CD4-positive, alpha-beta T cell treated with Interleukin-15 for 1 hour (primary cell): ENCODE results near the gene CORO6.

Experiments used
- DNase-seq: peaks from one replicate; pipeline ENCODE4 v3.0.0-alpha.2; 2020

CORO6 gene

DNA sequence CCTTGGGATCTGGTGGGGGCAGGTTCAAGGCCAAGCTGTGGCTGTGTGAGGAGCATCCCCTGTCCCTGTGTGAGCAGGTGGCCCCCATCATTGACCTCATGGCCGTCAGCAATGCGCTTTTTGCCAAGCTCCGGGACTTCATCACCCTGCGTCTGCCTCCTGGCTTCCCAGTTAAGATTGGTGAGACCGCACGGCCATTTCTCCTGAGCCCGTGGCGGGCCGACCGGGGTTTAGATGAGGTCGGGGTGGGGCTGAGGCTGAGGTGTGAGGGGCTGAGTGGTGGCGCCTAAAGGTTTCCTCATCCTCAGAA is 10.7 kb downstream of the CORO6 start:
- DNase-seq: no peak

DNA sequence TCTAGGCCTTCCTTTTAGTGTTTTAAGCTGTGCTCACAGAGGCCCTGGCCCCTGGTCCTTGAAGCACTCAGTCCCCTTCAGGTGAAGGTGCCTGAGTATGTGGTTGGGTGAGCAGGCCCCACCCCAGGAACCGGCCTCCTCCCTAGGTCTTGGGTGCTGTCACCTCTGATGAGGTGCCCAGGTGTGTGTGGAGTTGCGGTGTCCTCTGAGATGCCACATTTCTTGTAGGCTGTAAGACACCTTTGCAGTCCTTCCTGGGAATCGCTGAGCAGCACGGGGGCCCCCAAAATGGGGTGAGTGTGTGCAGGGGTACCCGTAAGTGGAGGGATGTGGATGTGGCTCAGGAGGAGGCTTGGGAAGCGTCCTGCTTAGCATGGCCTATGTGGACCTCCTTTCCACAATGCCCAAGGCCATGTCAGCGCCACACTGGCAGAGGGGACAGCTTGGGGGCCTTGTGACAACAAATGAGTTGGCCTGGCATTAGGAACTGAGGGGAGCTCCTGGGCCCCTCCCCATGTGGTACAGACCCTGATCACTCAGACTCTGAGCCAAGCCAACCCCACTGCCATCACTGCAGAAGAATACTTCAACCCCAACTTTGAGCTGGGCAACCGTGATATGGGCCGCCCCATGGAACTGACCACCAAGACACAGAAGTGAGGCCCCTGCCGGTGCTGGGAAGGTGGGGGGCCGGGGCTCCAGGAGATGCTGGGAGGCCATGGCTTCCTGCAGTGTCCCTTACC is 11.2 kb downstream of the CORO6 start:
- no peak for DNase-seq

DNA sequence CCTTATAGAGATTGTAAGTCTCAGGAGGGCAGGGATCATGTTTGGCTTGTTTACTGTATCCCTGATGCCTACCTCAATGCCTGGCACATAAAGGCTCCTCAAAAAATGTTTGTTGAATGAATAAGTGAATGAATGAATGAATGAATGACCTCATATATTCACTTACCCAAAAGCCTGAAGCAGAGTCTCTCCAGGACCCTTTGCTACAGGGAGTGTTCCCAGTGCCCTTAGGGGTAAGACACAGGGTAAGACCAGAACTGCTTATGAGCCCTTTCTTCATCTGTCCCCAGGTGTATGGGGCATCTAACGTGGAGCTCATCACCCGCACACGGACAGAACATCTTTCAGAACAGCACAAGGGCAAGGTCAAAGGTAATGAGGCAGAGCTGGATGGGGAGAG is 12.3 kb downstream of the CORO6 start:
- no peak for DNase-seq

DNA sequence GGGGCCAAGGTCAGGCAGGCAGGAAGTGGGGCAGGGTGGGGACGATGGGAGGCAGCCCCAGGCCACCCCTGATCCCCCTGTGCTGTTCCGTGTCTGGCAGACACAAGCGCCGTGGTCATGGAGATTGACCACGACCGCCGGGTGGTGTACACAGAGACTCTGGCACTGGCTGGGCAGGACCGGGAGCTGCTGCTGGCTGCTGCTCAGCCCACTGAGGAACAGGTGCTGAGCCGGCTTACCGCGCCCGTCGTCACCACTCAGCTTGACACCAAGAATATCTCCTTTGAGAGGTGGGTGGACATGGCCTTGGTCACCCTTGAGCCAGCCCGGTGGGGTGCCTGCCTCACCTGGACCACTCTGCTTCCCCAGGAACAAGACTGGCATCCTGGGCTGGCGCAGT is 13.7 kb downstream of the CORO6 start:
- no peak for DNase-seq

DNA sequence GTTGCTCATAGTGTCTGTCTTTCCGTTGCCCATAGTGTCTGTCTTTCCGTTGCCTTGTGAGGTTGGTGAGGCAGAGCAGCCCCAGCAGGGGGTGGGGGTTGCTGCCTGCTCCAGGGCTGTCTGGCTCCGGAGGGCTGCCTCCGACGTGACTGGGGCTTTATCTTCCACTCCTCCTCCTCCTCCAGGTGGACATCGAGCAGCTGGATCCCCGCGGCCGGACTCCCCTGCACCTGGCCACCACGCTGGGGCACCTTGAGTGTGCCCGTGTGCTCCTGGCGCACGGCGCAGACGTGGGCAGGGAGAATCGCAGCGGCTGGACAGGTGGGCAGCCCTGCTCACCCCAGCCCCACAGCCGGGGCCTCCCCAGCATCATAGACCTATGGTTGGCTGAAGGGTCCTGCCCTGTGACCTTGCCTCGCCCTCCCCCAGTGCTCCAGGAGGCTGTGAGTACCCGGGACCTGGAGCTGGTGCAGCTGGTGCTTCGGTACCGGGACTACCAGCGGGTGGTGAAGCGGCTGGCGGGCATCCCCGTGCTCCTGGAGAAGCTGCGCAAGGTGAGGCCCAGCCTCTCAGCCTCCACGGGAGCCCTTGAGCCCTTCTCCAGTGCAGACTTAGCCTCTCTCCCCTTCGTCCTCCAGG is 15.0 kb downstream of the CORO6 start:
- DNase-seq: no peak

DNA sequence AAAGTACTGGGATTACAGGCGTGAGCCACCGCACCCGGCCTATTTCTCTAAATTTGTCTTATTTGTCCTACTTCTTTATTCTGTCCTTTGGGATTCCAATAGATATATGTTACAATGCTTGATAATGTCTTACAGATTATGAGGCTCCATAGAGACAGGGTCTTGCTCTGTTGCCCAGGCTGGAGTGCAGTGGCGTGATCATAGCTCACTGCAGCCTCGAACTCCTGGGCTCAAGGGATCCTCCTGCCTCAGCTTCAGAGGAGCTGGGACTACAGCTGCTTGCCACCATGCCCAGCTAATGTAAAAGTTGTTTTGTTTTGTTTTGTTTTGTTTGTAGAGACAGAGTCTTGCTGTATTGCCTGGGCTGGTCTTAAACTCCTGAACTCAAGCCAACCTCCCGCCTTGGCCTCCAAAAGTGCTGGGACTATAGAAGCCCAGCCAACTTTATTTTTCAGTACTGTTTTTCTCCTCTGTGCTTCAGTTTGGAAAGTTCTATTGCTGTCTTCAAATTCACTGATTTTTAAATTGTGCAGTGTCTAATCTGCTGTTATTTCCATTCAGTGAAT is 19.5 kb downstream of the CORO6 start:
- DNase-seq: no peak

DNA sequence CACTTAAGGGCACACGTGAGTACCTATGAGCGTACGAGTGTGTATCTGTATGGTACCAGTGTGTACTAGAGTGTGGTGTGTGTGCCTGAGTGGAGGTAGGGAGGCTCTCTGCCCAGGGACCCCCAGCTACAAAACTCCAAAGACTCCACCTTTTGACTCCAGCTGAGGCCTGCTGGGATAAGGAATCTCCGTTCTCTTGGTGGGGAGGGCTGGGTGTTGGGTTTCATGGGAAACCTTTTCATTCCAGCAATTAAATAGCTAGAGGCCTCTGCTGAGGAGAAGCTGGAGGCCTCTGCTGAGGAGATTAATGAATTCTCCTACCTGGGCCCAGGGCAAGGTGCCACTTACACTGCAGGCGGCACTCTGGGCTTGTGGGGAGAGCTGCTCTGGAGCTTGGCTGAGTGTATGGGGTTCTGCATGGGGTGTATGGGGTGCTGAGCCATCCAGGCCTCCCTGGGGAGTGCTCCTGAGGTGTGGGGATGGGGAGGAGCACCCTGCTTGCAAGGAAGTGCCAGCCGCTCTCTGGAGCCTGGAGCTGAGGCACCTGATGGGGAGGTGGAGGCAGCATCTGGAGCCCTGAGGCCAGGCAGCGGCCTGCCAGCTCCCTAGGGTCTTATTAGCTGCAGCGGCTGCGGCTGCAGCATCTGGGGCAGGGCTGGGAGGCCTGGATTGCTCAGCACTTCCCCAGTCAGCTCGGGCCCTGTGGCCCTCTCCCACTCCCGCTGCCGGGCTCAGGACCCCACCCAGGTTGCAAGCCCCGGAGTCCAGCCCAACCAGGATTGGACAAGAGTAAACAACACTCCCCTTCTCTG is 25.1 kb downstream of the CORO6 start:
- no peak for DNase-seq

DNA sequence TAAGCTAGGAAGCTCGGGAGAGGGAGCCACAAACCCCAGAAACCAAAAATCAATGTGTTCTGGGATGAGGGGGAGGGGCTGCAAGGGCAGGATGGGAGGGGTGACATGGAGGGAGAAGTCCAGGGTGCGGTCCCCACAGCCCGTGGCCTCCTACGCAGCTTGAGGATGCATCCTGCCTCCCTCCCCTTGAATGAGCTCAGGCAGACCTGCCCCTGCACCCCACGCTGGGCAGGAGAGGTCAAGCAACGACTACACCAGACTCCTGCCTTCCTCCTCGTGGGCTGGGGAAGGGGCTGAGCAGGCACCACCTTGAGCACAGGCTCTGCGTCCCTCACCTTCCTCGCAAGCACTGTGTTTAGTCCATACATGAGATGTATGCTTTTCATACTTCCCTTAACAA is 25.9 kb downstream of the CORO6 start:
- no peak for DNase-seq

DNA sequence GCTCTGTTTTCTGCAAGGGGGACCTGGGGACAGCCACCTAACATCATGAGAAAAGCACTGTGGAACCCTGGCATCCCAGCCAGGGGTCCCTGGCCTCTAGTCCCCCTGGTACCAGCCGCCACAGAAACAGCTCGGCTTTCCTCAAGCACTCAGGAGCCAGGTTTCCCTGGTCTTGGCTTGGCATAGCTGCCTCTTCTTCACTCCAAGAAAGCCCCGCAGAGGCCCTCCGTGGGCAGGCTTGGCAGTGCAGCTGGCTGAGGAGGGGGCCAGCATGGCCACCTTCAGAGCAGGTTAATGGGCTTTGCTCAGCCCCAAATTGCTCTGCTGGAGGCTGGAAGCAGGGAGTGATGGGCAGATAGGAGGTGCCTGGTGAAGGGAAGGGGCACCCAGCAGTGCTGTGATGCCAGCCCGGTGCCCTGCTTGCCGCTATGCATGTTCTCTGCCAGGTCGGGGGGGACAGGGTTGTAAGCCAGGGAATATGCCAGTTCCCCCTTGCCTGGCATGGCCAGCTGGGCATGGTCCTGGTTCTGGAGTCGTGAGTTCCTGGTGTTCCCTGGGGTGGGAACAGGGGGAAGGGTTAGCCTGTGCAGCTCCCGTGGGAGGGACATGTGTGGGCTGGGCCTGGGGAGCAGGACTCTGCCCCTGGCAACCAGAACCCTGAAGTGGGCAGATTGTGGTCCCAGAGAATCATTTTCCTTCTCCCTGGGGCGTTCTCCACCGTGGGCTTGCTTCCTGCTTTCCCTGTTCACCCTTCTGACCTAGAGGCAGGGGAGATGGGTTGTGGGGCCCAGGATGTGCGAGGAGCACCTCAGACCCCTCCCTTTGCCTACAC is 26.6 kb downstream of the CORO6 start:
- DNase-seq: no peak

DNA sequence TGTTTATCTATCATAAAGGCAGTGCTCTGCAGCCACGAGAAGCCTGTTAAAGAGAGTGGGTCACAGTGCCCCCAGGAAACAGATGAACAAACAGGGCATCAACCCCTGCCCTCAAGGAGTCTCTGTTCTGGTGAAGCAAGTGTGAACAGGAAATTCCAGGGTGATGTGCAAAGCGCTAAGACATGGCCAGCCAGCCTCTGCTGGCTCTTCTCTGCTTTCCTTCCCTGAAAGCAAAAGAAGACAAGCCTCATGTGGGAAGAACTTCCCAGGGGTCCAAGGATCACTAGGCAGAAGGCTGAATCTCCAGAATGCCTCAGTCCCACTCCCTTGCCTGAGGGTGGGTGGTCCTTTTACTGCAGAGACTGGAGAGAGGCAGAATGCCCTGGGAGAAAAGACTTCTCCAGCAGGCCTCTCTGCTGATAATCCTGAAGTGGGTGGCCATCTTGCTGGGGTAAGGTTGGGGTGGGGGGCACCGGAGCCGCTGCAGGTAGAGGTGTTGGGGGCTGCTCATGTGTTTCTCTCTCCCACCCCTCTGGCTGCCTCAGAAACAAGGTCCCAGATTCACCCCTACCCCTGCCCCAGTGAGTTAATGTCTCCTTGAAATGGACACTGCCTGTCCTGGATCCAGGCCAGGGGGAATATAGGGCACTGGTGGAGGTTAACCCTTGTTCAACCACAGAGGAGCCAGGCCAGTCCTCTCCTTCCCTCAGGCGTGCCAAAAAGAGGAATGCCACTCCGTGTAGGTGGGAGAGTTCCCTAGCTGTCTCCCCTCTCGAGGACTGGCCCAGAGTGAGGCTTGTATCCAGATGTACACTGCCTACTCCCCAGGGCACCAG is 27.4 kb downstream of the CORO6 start:
- DNase-seq: no peak

DNA sequence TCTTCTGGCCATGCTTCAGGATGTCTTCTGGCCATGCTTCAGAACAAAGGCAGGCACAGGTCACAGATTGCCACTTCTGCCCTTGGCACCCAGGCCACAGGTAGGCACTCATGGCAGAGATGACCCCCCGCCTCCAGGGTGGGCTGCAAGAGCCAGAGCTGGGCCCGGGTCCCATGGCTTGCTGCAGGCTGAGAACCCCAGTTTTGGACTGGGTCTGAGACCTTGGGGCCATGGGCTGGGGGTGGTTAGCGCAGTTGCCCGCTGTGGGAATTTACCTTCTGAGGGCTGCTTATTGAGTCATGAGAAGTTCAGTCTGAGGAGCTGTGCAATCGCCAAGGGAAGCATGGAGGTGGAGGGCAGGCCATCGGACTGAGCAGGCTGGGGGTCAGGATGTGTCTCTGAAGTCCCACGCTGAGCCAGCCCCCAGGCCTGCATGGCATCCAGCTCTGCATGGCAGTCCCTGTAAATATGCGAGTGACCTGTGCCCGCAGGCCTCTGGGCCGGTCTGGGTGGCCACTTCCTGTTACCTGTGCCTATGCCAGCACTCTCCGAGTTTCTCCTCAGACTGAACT is 28.1 kb downstream of the CORO6 start:
- no peak for DNase-seq

DNA sequence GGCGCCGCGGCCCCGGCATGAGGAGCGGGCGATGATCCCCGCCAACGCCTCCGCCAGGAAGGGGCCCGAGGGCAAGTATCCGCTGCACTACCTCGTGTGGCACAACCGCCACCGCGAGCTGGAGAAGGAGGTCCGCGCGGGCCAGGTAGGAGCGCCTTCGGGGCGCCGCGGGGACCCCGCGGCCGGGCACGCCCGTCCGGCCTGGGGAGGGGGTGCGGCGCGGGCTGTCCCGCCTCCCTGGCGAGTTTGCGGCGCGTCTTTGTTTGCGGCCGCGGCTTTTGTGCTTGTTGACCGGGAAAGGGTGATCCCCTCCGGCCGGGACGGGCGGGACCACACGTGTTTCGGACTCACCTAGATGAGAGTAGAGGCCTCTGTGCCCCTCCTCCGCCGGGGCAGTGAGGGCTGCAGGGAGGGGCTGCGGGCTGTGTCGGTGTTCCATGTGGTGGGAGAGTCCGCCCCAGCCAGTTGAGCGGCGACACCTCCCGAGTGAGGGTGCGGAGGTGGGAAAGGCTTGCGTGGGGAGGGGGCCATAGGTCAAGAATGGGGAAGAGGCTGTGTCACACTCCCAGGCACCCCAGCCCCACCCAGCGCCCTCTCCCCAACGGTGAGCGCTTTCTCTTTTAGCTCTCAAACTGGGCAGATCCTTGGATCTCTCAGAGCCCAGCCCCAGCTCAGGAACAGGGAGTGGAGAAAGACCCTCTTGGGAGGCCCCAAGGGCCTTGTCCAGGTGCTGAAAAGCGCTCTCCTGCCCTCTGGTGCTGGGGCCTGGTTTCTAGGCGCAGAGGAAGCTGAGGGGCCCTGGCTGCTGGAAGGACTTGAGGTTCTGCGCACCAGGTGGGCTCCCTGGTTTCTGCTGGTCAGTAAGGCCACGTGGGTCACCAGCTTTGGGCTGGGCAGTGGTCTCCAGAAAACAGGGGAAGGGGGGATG is 28.9 kb downstream of the CORO6 start:
- DNase-seq: no peak

DNA sequence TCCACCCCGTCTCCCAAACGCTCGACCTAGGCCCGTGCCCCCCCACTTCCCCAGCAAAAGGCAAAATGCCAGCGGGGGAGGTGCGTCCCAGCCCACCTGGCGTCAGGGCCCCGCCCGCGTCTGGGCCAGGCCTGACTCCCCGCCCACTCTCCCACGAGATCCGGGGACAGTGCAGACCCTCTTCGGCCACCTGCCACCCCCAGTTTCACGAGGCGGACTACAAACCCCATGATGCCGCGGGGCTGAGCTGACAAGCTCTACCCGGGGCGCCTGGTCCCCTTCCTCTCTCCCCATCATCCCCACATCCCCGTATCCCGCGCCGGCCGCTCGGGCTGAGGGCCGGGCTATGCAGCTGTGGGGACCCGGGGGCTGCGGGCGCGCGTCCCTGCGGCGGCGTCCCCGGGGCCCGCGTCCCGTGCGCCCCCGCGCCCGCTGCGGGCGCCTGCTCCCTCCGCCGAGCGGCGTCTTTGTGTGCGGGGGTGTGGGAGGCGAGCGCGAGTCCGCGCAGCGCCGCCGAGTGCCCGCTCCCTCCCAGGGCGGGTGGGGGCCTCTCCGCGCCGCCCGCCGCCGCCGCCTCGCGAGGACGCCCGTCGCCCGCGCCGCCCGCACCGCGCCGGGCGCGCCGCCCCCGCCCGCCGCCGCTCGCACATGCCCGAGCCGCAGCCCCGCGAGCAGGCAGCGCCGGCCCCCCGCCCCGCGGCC is 29.7 kb downstream of the CORO6 start, which contains the start of gene ANKRD13B:
Gene ANKRD13B (plus strand): TSS at position 283 of the 702 bp plus-strand sequence. CDS start 490 bp downstream, outside the sequence.
- DNase-seq: no peak

DNA sequence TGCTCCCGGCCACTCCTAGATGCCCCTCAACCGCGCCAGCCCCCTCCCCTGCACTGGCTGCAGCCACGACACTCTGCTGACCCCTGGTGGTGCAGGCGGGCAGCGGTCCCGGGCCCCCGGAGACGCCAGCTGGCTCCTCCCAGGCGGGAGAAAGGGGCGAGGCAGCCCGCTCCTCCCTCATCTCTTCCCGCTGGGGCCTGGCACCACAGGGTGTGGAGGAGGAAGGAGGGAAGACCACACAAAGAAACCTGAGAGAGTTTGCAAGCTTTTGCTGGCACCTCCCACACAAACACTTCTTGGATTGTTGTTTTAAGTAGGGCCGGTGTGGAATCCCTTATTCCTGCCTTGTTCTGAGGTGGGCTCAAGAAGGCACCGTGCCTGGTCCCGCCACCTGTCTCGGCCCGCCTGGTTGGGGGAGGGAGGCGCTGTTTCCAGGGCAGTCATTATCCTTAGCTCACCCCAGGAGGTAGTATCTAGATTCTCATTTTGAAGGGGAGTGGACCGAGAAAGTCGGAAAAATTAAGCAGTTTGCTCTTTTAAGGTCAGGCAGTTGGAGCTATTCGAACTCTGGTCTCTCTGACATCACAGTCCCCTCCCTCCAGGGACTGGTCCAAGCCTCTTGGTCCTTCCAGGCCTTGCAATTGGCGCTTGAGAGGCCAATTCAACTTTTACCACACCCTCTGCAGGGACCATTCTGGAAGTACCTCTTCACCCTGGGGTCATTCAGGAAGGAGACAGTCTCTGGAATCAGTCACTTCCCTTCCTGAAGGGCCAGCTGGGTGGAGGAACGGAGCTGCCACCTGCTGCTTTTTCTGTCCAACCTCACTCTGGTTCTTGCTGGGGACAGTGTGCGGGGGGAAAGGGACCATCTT is 30.7 kb downstream of the CORO6 start:
- peak; percentile 72 for DNase-seq

DNA sequence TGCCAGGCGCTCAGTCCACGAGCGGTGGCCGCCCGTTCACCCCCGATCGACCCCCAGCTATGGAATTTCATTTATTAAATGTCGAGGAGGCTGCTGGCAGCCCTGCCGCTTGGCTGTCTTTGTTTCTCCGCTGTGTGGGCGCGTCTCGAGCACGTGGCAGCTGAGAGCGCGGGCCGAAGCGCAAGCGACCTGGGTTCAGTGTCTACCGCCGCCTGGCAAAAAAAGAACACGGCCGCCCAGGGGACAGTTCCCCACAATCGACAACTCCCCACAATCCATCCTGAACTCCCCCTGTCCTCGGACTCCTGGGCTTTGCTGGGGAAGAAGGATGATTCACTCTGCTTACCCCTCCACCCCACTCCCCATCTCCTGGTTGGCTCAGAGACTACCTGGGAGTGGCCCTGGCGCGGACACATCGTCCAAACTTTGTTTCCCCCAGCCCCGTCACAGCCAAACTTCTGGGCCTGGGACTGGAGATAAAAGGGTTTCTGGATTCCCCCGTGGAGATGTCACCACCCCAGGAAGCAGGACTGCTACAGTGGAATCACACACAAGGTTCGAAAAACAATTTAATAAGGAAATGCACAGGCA is 31.5 kb downstream of the CORO6 start:
- no peak for DNase-seq

DNA sequence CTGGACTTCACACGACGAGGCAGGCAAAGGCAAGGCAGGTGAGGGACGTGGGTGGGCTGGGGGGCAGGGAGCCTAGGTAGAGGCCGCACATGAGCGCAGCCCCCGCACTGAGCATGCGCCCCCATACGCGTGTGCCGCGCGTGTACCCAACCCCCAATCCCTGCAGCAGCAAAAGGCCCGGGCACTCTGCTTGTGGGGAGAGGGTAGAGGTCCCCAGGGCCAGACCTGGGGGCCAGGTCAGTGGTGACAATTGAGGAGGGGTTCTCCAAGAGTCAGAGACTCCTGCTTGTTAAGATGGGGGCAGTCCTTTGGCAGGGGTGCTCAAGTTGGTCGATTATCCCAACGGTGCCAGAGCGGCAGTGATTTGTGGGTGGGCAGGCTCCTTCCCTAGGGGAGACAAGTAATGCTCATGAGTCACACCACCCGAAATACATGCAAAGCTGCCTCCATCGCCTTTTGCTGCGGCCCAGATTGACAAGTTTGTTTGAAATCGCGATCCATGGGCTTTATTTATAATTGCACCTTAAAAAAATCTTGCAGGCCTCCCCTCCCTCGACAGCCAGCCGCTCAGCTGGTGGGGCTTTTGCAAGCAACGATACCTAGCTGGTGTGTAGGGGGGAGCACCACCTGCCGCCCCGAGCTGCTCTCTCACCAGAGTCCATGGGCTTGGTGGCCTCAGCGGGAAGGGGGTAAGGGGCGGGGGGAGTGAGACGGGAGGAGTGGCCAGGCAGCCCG is 32.1 kb downstream of the CORO6 start:
- DNase-seq: no peak
